ENCODE results near the gene ANO2.

Gene ANO2

GRCh38 chr12:5973461-5974115, 28.5 kb upstream of the ANO2 start:
- Histone ChIP-seq H3K36me3 (no peaks in the 10 kb centered on the region), H3K9me3 (no peaks in the 10 kb centered on the region), H3K4me1 (no peaks in the 10 kb centered on the region), H3K27ac (no peak overlapping the region), H3K4me3 (no peak overlapping the region), H3K27me3 (no peaks in the 10 kb centered on the region)
- intact Hi-C loops (cut with DNase I; ENCODE audit: low total_unique reads) = no loop called here
- DNase-seq = no peak
- TF ChIP-seq CTCF (IDR thresholded peaks at IDR 0.05) = no peak

- Histone ChIP-seq H3K27me3 (no peaks in the 10 kb centered on the region), H3K27ac (no peak overlapping the region), H3K4me1 (no peaks in the 10 kb centered on the region), H3K9me3 (no peaks in the 10 kb centered on the region), H3K36me3 (no peaks in the 10 kb centered on the region), H3K4me3 (no peak overlapping the region)
- intact Hi-C loops (cut with DNase I; ENCODE audit: low total_unique reads) = no loop called here
- no peak for TF ChIP-seq CTCF (IDR thresholded peaks at IDR 0.05)
- no peak for DNase-seq
These were observed 27.3 kb upstream of the ANO2 start for GRCh38 chr12:5972387-5972786.

DNA sequence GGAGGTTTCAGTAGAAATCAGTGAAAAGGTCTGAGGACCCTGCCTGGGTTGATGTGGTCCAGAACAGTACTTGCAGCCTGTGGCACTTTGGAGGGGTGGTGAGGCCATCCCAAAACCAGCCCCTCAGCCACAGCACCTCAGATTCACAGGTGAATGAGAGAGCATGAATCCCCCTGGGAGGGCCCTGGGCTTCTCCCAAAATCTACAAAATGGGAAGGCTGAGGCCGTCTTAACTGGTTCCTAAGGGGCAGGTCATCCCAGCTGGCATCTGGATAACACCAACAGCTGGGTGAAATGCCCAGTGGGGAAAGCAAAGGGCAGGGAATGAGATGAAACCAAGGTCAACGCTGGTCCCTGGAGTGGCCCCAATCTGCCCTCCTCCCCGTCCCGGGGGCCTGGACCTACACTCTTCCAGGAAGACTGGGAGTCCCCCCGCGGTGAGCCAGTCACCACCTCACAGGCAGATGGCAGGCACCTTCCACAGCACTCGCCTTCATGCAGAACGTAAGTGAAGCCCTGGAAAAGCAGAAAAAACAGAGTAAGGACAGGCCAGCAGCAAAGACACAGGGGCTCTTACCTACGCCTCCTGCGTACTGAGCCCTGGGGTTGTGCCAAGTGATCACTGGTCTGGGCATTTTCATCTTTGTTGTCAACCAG, 26.3 kb upstream of the ANO2 start:
- no peaks in the 10 kb centered on the region for H3K9me3 ChIP-seq
- H3K4me1 ChIP-seq = no peaks in the 10 kb centered on the region
- no peak overlapping the region for H3K4me3 ChIP-seq
- H3K27ac ChIP-seq = no peak overlapping the region
- H3K27me3 ChIP-seq = no peaks in the 10 kb centered on the region
- TF ChIP-seq CTCF (IDR thresholded peaks at IDR 0.05) = no peak
- intact Hi-C loops (cut with DNase I; ENCODE audit: low total_unique reads) = no loop called here
- H3K36me3 ChIP-seq = no peaks in the 10 kb centered on the region
- no peak for DNase-seq

GRCh38 chr12:5969974-5970690, 25.1 kb upstream of the ANO2 start:
- H3K4me1 ChIP-seq = no peaks in the 10 kb centered on the region
- H3K9me3 ChIP-seq = no peaks in the 10 kb centered on the region
- no peak overlapping the region for H3K27ac ChIP-seq
- H3K4me3 ChIP-seq = no peak overlapping the region
- peaks cover 0 to 7% of the 10 kb centered on the region in 2 donors for H3K27me3 ChIP-seq
- no peaks in the 10 kb centered on the region for H3K36me3 ChIP-seq
- intact Hi-C loops (cut with DNase I; ENCODE audit: low total_unique reads) = no loop called here
- DNase-seq = no peak
- TF ChIP-seq CTCF (IDR thresholded peaks at IDR 0.05) = no peak

GRCh38 chr12:5969156-5969973, 24.3 kb upstream of the ANO2 start:
- Histone ChIP-seq H3K36me3 (no peaks in the 10 kb centered on the region), H3K27ac (no peak overlapping the region), H3K27me3 (peaks cover 0 to 7% of the 10 kb centered on the region in 2 donors), H3K4me3 (no peak overlapping the region), H3K4me1 (no peaks in the 10 kb centered on the region), H3K9me3 (no peaks in the 10 kb centered on the region)
- no peak for DNase-seq
- intact Hi-C loops (cut with DNase I; ENCODE audit: low total_unique reads) = no loop called here
- no peak for TF ChIP-seq CTCF (IDR thresholded peaks at IDR 0.05)
